GM23248 (cell line): ENCODE measurements around the gene PPHLN1. TPM values are rescaled to one million over a fixed set of nuclear protein-coding genes. Genes with fewer than 3 reads are reported as not detected.
A peak's percentile ranks its signal among the peaks of the same experiment; 100 is the strongest.

Experiments
- DNase-seq: peaks from one replicate; pipeline ENCODE4 v3.0.0-alpha.2; 2015
- H2AFZ ChIP-seq: fragments of 200-600 bp; sonication (generic); 2 replicates; pipeline ENCODE4 v1.6.1; 2016; ENCODE audit warnings: antibody characterized with exemption
- H3F3A ChIP-seq: fragments of 200-600 bp; sonication (generic); 2 replicates; pipeline ENCODE4 v1.6.1; 2016; ENCODE audit warnings: mild to moderate bottlenecking, antibody characterized with exemption, mixed run types; ENCODE audit not compliant: insufficient read depth
- H3K27ac ChIP-seq: fragments of 200-600 bp; sonication (generic); 2 replicates; pipeline ENCODE4 v1.5.1; 2016; ENCODE audit warnings: mild to moderate bottlenecking
- H3K27me3 ChIP-seq: fragments of 200-600 bp; sonication (generic); replicated peaks from 2 replicates; pipeline ENCODE4 v1.6.1; 2016; ENCODE audit warnings: mild to moderate bottlenecking; ENCODE audit not compliant: insufficient read depth
- H3K36me3 ChIP-seq: fragments of 200-600 bp; sonication (generic); 2 replicates; pipeline ENCODE4 v1.6.1; 2016; ENCODE audit warnings: low read depth, mild to moderate bottlenecking
- H3K4me1 ChIP-seq: fragments of 200-600 bp; sonication (generic); 2 replicates; pipeline ENCODE4 v1.6.1; 2016; ENCODE audit warnings: mild to moderate bottlenecking; ENCODE audit not compliant: insufficient read depth
- H3K4me2 ChIP-seq: fragments of 200-600 bp; sonication (generic); one replicate; pipeline ENCODE4 v1.6.1; 2016; ENCODE audit warnings: mild to moderate bottlenecking; ENCODE audit not compliant: unreplicated experiment
- H3K4me3 ChIP-seq: fragments of 200-600 bp; sonication (generic); 2 replicates; pipeline ENCODE4 v1.5.1; 2016; ENCODE audit warnings: mild to moderate bottlenecking
- H3K79me2 ChIP-seq: fragments of 200-600 bp; sonication (generic); 2 replicates; pipeline ENCODE4 v1.6.1; 2016; ENCODE audit warnings: mild to moderate bottlenecking; ENCODE audit not compliant: insufficient read depth
- H3K9ac ChIP-seq: fragments of 200-600 bp; sonication (generic); 2 replicates; pipeline ENCODE4 v1.6.1; 2016; ENCODE audit warnings: mild to moderate bottlenecking
- H3K9me2 ChIP-seq: fragments of 200-600 bp; sonication (generic); 2 replicates; pipeline ENCODE4 v1.6.1; 2016; ENCODE audit warnings: mixed run types, mild to moderate bottlenecking, moderate library complexity; ENCODE audit not compliant: insufficient read depth
- H3K9me3 ChIP-seq: fragments of 200-600 bp; sonication (generic); one replicate; pipeline ENCODE4 v1.6.1; 2017; ENCODE audit warnings: low read depth
- H4K20me1 ChIP-seq: fragments of 200-600 bp; sonication (generic); 2 replicates; pipeline ENCODE4 v1.6.0; 2016; ENCODE audit not compliant: insufficient read depth
- EZH2 ChIP-seq: fragments of 200-600 bp; sonication (generic); IDR thresholded peaks from 2 replicates; pipeline ENCODE4 v1.6.1; 2018; ENCODE audit warnings: antibody characterized with exemption, mild to moderate bottlenecking; ENCODE audit not compliant: insufficient read depth, poor library complexity, severe bottlenecking
- EZH2phosphoT487 ChIP-seq: fragments of 200-600 bp; sonication (generic); IDR thresholded peaks from 2 replicates; pipeline ENCODE4 v1.6.1; 2018; ENCODE audit warnings: antibody characterized with exemption, moderate library complexity, mild to moderate bottlenecking, low read depth; ENCODE audit not compliant: insufficient read depth
- WGBS, 2 experiments: methylation state at CpG; one replicate each; pipeline ENCODE4 v1.1.6; 2015 to 2017; ENCODE audit warnings: low lambda C conversion rate in 2 of 2, low coverage in 1 of 2; ENCODE audit errors: missing lambda C conversion rate in 2 of 2; 5-methylcytosine and 5-hydroxymethylcytosine counted together
- in situ Hi-C: fragments of 300-500 bp; cut with MboI; formaldehyde crosslinking; loops from 2 replicates; pipeline ENCODE4 v1.15.0; 2020
- polyA plus RNA-seq: library from polyadenylated mRNA; unstranded; fragments of >200 nt; fragmentation: Nextera tagmentation; extraction: Ambion mirVana; gene quantifications from 2 replicates; pipeline ENCODE4 v1.2.1, GENCODE V29; 2016
- total RNA-seq: library from RNA; depleted of rRNA; stranded (reverse); fragments of >200 nt; shearing (Covaris generic); gene quantifications from 2 replicates; pipeline ENCODE4 v1.2.3, GENCODE V29; 2014; rRNA removed

The PPHLN1 gene
- 55.3 and 77.3 TPM in 2 replicates for total RNA-seq
- polyA plus RNA-seq, result 70.5 and 72.0 TPM in 2 replicates

- H3K4me1 ChIP-seq, result peaks cover 12% of the 10 kb centered on the region
- no peak for TF ChIP-seq EZH2
- no peak for TF ChIP-seq EZH2phosphoT487
- peak within 1 kb of the TSS; percentile 94 for H3K4me2 ChIP-seq
- peak within 1 kb of the TSS; percentile 95 for H2AFZ ChIP-seq
- H3K9ac ChIP-seq, result peak within 1 kb of the TSS; percentile 93
- in situ Hi-C loops, result loop anchor here (5.0 kb wide), 1 partner anchor 194 kb away; no protein-coding TSS in a partner anchor
- H3K36me3 ChIP-seq, result peaks cover 11% of the 10 kb centered on the region
- no peaks in the 10 kb centered on the region for H4K20me1 ChIP-seq
- no peaks in the 10 kb centered on the region for H3K27me3 ChIP-seq
- H3F3A ChIP-seq, result peaks cover 16% of the 10 kb centered on the region
- peaks cover 64% of the 10 kb centered on the region for H3K79me2 ChIP-seq
- whole genome bisulfite sequencing, 2 experiments, result 1% methylated on average over 53 to 55 of the region's 55 CpGs
- H3K9me2 ChIP-seq, result no peaks in the 10 kb centered on the region
- no peaks in the 10 kb centered on the region for H3K9me3 ChIP-seq
- H3K27ac ChIP-seq, result peak within 1 kb of the TSS; percentile 71
- H3K4me3 ChIP-seq, result peak within 1 kb of the TSS; percentile 93
- DNase-seq, result peak; percentile 93
Observed at GRCh38 chr12:42325653-42326474, at the start of gene PPHLN1, which contains the start of gene ZCRB1. Gene PPHLN1, plus strand, starts transcription at chr12:42326167. Its CDS starts 9,736 bp downstream, at chr12:42335903. Gene ZCRB1, minus strand, starts transcription at chr12:42326094. Its CDS starts 1,992 bp downstream, at chr12:42324102.

GRCh38 chr12:42277396-42278127 lies 48.4 kb upstream of the PPHLN1 start:
- in situ Hi-C loops, result no loop called here
- Histone ChIP-seq H3K4me1 (no peaks in the 10 kb centered on the region), H3K27ac (no peak overlapping the region), H3F3A (no peaks in the 10 kb centered on the region), H3K9me2 (no peaks in the 10 kb centered on the region), H4K20me1 (no peaks in the 10 kb centered on the region), H3K4me3 (no peak overlapping the region), H3K36me3 (no peaks in the 10 kb centered on the region), H3K9ac (no peak overlapping the region), H3K4me2 (no peak overlapping the region), H2AFZ (no peak overlapping the region), H3K27me3 (no peaks in the 10 kb centered on the region; the same call in 1 of the 2 replicates), H3K9me3 (no peaks in the 10 kb centered on the region), H3K79me2 (no peaks in the 10 kb centered on the region)
- 31 to 35% methylated on average over 6 of the region's 6 CpGs for WGBS, 2 experiments
- TF ChIP-seq EZH2phosphoT487, result no peak
- no peak for TF ChIP-seq EZH2
- no peak for DNase-seq

GRCh38 chr12:42278128-42278510 lies 47.8 kb upstream of the PPHLN1 start:
- no peak for TF ChIP-seq EZH2phosphoT487
- TF ChIP-seq EZH2, result no peak
- Histone ChIP-seq H3F3A (no peaks in the 10 kb centered on the region), H3K9me3 (no peaks in the 10 kb centered on the region), H4K20me1 (no peaks in the 10 kb centered on the region), H3K4me1 (no peaks in the 10 kb centered on the region), H3K4me2 (no peak overlapping the region), H2AFZ (no peak overlapping the region), H3K36me3 (no peaks in the 10 kb centered on the region), H3K9ac (no peak overlapping the region), H3K27me3 (no peaks in the 10 kb centered on the region; the same call in 1 of the 2 replicates), H3K9me2 (no peaks in the 10 kb centered on the region), H3K4me3 (no peak overlapping the region), H3K27ac (no peak overlapping the region), H3K79me2 (no peaks in the 10 kb centered on the region)
- no peak for DNase-seq
- in situ Hi-C loops, result no loop called here

GRCh38 chr12:42281278-42281677 lies 44.7 kb upstream of the PPHLN1 start:
- H3K9me3 ChIP-seq, result no peaks in the 10 kb centered on the region
- in situ Hi-C loops, result no loop called here

More at GRCh38 chr12:42281278-42281677, 44.7 kb upstream of the PPHLN1 start:
- Histone ChIP-seq H3K9me2 (no peaks in the 10 kb centered on the region), H3K36me3 (no peaks in the 10 kb centered on the region), H3K9ac (no peak overlapping the region), H3K4me3 (no peak overlapping the region), H3K4me1 (no peaks in the 10 kb centered on the region), H3K27ac (no peak overlapping the region), H2AFZ (no peak overlapping the region), H4K20me1 (no peaks in the 10 kb centered on the region), H3K79me2 (no peaks in the 10 kb centered on the region), H3K27me3 (no peaks in the 10 kb centered on the region; the same call in 1 of the 2 replicates), H3K4me2 (no peak overlapping the region), H3F3A (no peaks in the 10 kb centered on the region)
- no peak for DNase-seq
- TF ChIP-seq EZH2 (no peak), EZH2phosphoT487 (no peak)
- WGBS, 2 experiments, result 47 to 50% methylated on average over 3 of the region's 3 CpGs
